Adrenal gland (tissue), 5 donors: ENCODE results near the gene MBD4.

Experiments
- CTCF ChIP-seq, 6 experiments: fragments of 450-650 bp in 4 of 6; fragments of 200-600 bp in 2 of 6; sonication (generic) in 1 of 6; IDR thresholded peaks; 1 replicate in 5 of 6; 2 replicates in 1 of 6; pipeline versions ENCODE4 v1.5.1 to v1.8.0; 2016 to 2021; ENCODE audit warnings: antibody characterized with exemption in 6 of 6, mild to moderate bottlenecking in 2 of 6, moderate library complexity in 1 of 6
- POLR2A ChIP-seq, 2 donors: fragments of 450-650 bp; IDR thresholded peaks; one replicate each; pipeline ENCODE4 v1.6.1; 2017; ENCODE audit warnings: antibody characterized with exemption in 2 of 2, mild to moderate bottlenecking in 2 of 2, moderate library complexity in 1 of 2
- donor health status: DM: no; HTN: no; CAD: no.

DNA sequence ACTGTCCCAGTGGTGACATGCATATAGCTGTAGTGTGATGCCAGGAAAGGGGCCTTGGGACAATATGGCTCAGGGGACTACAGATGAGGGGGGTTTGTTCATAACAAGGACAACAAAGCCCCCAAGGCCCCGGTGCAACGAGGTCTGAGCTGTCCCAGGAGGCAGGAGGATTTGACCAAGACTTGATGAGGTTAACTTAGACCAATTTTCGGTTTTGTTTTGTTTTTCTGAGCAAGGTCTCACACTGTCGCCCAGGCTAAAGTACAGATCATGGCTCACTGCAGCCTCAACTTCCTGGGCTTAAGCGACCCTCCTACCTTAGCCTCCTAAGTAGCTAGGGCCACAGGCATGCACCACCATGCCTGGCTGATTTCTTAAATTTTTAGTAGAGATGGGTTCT, 35.1 kb downstream of the MBD4 start:
- no peak for TF ChIP-seq CTCF (IDR thresholded peaks at IDR 0.05)
- TF ChIP-seq POLR2A (IDR thresholded peaks at IDR 0.05) = no peak
